Measurements from ENCODE around the gene DUSP6. TPM values are rescaled to one million over a fixed set of nuclear protein-coding genes. Genes with fewer than 3 reads are reported as not detected.

DUSP6 gene
- total and polyA plus RNA-seq, 2 of the 13 experiments (the other 11 are each of a cell fraction or from before 2014, with no cell fraction given): 40.9 to 161 TPM

- no peak for TF ChIP-seq GMEB2 (CRISPR knock-in tag; IDR thresholded peaks at IDR 0.05; ENCODE audit: low read depth)
- no peak for TF ChIP-seq FUBP1 (CRISPR knock-in tag; IDR thresholded peaks at IDR 0.05; ENCODE audit: borderline replicate concordance)
- no peak; the same call in 1 of the 2 replicates for TF ChIP-seq KDM5A (IDR thresholded peaks at IDR 0.05; ENCODE audit: borderline replicate concordance, low read length)
- TF ChIP-seq ZFY (CRISPR knock-in tag; IDR thresholded peaks at IDR 0.05): no peak; the same call in 1 of the 2 replicates
- TF ChIP-seq TOPORS (CRISPR knock-in tag; IDR thresholded peaks at IDR 0.05): no peak; the same call in 1 of the 2 replicates
- no peak for TF ChIP-seq ZNF879 (CRISPR knock-in tag; IDR thresholded peaks at IDR 0.05)
- TF ChIP-seq JUND (CRISPR knock-in tag; IDR thresholded peaks at IDR 0.05): peak; percentile 70
- 0 out of 2 replicates have a peak, but pooled peaks have one; percentile 30 for TF ChIP-seq PBX3 (CRISPR knock-in tag; IDR thresholded peaks at IDR 0.05; ENCODE audit: borderline replicate concordance)
- no peak for TF ChIP-seq ZNF335 (CRISPR knock-in tag; IDR thresholded peaks at IDR 0.05)
- peak; percentile 40; the same call in 1 of the 2 replicates for TF ChIP-seq ZFP36L2 (CRISPR knock-in tag; IDR thresholded peaks at IDR 0.05)
- peak; percentile 48; the same call in 1 of the 2 replicates for TF ChIP-seq ZBTB33 (CRISPR knock-in tag; IDR thresholded peaks at IDR 0.05)
- TF ChIP-seq ZNF704 (CRISPR knock-in tag; IDR thresholded peaks at IDR 0.05; ENCODE audit: borderline replicate concordance): no peak
- TF ChIP-seq NRL (CRISPR knock-in tag; IDR thresholded peaks at IDR 0.05; ENCODE audit: borderline replicate concordance): 0 out of 2 replicates have a peak, but pooled peaks have one; percentile 59
- TF ChIP-seq FOSL2 (CRISPR knock-in tag; IDR thresholded peaks at IDR 0.05): peak; percentile 93
- peak; percentile 33; the same call in 1 of the 2 replicates for TF ChIP-seq AKAP8 (CRISPR knock-in tag; IDR thresholded peaks at IDR 0.05)
- TF ChIP-seq ZNF484 (CRISPR knock-in tag; IDR thresholded peaks at IDR 0.05; ENCODE audit: borderline replicate concordance, low read depth): no peak
- peak; percentile 95 for TF ChIP-seq U2AF2 (IDR thresholded peaks at IDR 0.05; ENCODE audit: low read depth, low read length)
- TF ChIP-seq TEF (CRISPR knock-in tag; IDR thresholded peaks at IDR 0.05): 0 out of 2 replicates have a peak, but pooled peaks have one; percentile 37
- TF ChIP-seq REPIN1 (CRISPR knock-in tag; IDR thresholded peaks at IDR 0.05; ENCODE audit: borderline replicate concordance, low read depth): peak; percentile 67
- TF ChIP-seq ZNF672 (CRISPR knock-in tag; IDR thresholded peaks at IDR 0.05): 0 out of 2 replicates have a peak, but pooled peaks have one; percentile 8
These were observed at the start of gene DUSP6 (continued) for GRCh38 chr12:89352492-89353187.
